SK-N-SH (cell line): ENCODE measurements around the gene TMOD4. TPM values are rescaled to one million over a fixed set of nuclear protein-coding genes. Genes with fewer than 3 reads are reported as not detected.

Experiments used
- CTCF ChIA-PET: fragments of 300-600, 350-600 bp; formaldehyde crosslinking; extraction: SDS; loops from one replicate; lab custom pipeline; 2021; lab: Yijun Ruan, JAX
- POLR2A ChIA-PET: fragments of 350-600 bp; sonication (Branson Sonifier 250); formaldehyde crosslinking; extraction: SDS; loops from one replicate; lab custom pipeline; 2020; ENCODE audit warnings: antibody characterized with exemption, inconsistent platforms; lab: Yijun Ruan, JAX
- DNase-seq: peaks from one replicate; pipeline ENCODE4 v3.0.0; 2012
- H2AFZ ChIP-seq: fragments of 200-600 bp; sonication (generic); 2 replicates; pipeline ENCODE4 v1.8.1; 2016; ENCODE audit warnings: antibody characterized with exemption, mild to moderate bottlenecking, low read depth
- H3F3A ChIP-seq: fragments of 200-600 bp; sonication (generic); replicated peaks from 2 replicates; pipeline ENCODE3; 2016; ENCODE audit warnings: antibody characterized with exemption, mild to moderate bottlenecking; ENCODE audit not compliant: insufficient read depth
- H3K27ac ChIP-seq, 2 experiments: fragments of 200-500 bp in 1 of 2; fragments of 200-600 bp in 1 of 2; sonication (Bioruptor generic) in 1 of 2; sonication (generic), shearing (Covaris generic) in 1 of 2; 2 replicates each; pipeline versions ENCODE4 v1.5.1 to v1.6.1; 2014 to 2016; ENCODE audit warnings: low read depth in 2 of 2, inconsistent platforms in 1 of 2, low read length in 1 of 2, mild to moderate bottlenecking in 1 of 2, mixed read lengths in 1 of 2
- H3K27me3 ChIP-seq: fragments of 200-600 bp; sonication (generic), shearing (Covaris generic); 2 replicates; pipeline ENCODE4 v1.6.1; 2016; ENCODE audit warnings: mixed run types; ENCODE audit not compliant: insufficient read depth
- H3K36me3 ChIP-seq, 2 experiments: fragments of 200-500 bp in 1 of 2; fragments of 200-600 bp in 1 of 2; sonication (Bioruptor generic) in 1 of 2; sonication (generic) in 1 of 2; replicated peaks in 1 of 2; 2 replicates each; pipeline versions ENCODE3 to v1.5.1; 2014 to 2016; ENCODE audit warnings: low read length in 1 of 2, mild to moderate bottlenecking in 1 of 2; ENCODE audit not compliant: insufficient read depth in 2 of 2, control insufficient read depth in 1 of 2
- H3K4me1 ChIP-seq, 2 experiments: fragments of 200-500 bp in 1 of 2; fragments of 200-600 bp in 1 of 2; sonication (Bioruptor generic) in 1 of 2; sonication (generic), shearing (Covaris generic) in 1 of 2; 2 replicates each; pipeline versions ENCODE4 v1.5.1 to v1.6.1; 2014 to 2016; ENCODE audit warnings: low read depth in 1 of 2, low read length in 1 of 2, mixed run types in 1 of 2; ENCODE audit not compliant: insufficient read depth in 2 of 2, control insufficient read depth in 1 of 2
- H3K4me2 ChIP-seq: fragments of 200-600 bp; sonication (generic), shearing (Covaris generic); 2 replicates; pipeline ENCODE4 v1.6.1; 2017; ENCODE audit warnings: mixed run types
- H3K4me3 ChIP-seq, 2 experiments: fragments of 200-500 bp in 1 of 2; fragments of 200-600 bp in 1 of 2; sonication (Bioruptor generic) in 1 of 2; sonication (generic), shearing (Covaris generic) in 1 of 2; 2 replicates each; pipeline versions ENCODE4 v1.5.1 to v1.8.1; 2014 to 2016; ENCODE audit warnings: low read depth in 2 of 2, inconsistent platforms in 1 of 2, low read length in 1 of 2, mild to moderate bottlenecking in 1 of 2, mixed read lengths in 1 of 2, moderate library complexity in 1 of 2
- H3K79me2 ChIP-seq: fragments of 200-600 bp; sonication (generic); 2 replicates; pipeline ENCODE4 v1.8.1; 2017; ENCODE audit warnings: mild to moderate bottlenecking; ENCODE audit not compliant: insufficient read depth
- H3K9ac ChIP-seq: fragments of 200-600 bp; sonication (generic); 2 replicates; pipeline ENCODE4 v1.6.1; 2017; ENCODE audit warnings: mixed run types
- H3K9me2 ChIP-seq: fragments of 200-600 bp; sonication (generic); 2 replicates; pipeline ENCODE4 v1.6.1; 2017; ENCODE audit warnings: mixed run types
- H3K9me3 ChIP-seq: fragments of 200-600 bp; sonication (generic); 2 replicates; pipeline ENCODE4 v1.6.1; 2017; ENCODE audit warnings: mixed run types, mild to moderate bottlenecking, moderate library complexity
- H4K20me1 ChIP-seq: fragments of 200-600 bp; sonication (generic); 2 replicates; pipeline ENCODE4 v1.6.1; 2017; ENCODE audit warnings: mild to moderate bottlenecking, mixed run types; ENCODE audit not compliant: insufficient read depth
- CTCF ChIP-seq: fragments of 200-600 bp; sonication (generic); IDR thresholded peaks from 2 replicates; pipeline ENCODE4 v1.6.1; 2017; ENCODE audit warnings: antibody characterized with exemption, mild to moderate bottlenecking, moderate library complexity
- EP300 ChIP-seq, 2 experiments: IDR thresholded peaks; 2 replicates each; pipeline versions ENCODE4 v1.4.0 to v1.6.1; 2012; ENCODE audit warnings: borderline replicate concordance in 1 of 2, low read depth in 1 of 2, low read length in 1 of 2
- MEF2A ChIP-seq: IDR thresholded peaks from 2 replicates; pipeline ENCODE4 v1.4.0; 2012; ENCODE audit warnings: low read depth, borderline replicate concordance
- NFIC ChIP-seq: IDR thresholded peaks from 2 replicates; pipeline ENCODE4 v1.4.0; 2012; ENCODE audit warnings: borderline replicate concordance
- NRF1 ChIP-seq: IDR thresholded peaks from 2 replicates; pipeline ENCODE4 v1.6.1; 2012; ENCODE audit warnings: low read depth, mild to moderate bottlenecking, low read length
- POLR2AphosphoS5 ChIP-seq: IDR thresholded peaks from 2 replicates; pipeline ENCODE4 v1.6.1; 2012; ENCODE audit warnings: low read depth, low read length
- RAD21 ChIP-seq: IDR thresholded peaks from 2 replicates; pipeline ENCODE4 v1.6.1; 2012; ENCODE audit warnings: mild to moderate bottlenecking, low read length
- RCOR1 ChIP-seq: fragments of 150-350 bp; IDR thresholded peaks from 2 replicates; pipeline ENCODE4 v1.6.1; 2017; ENCODE audit warnings: antibody characterized with exemption, low read length
- REST ChIP-seq: IDR thresholded peaks from 2 replicates; pipeline ENCODE4 v1.6.1; 2012; ENCODE audit warnings: mild to moderate bottlenecking, low read depth, low read length, moderate library complexity
- RFX5 ChIP-seq: IDR thresholded peaks from 2 replicates; pipeline ENCODE4 v1.6.1; 2012; ENCODE audit warnings: mild to moderate bottlenecking, improper control_type of control experiment, low read length
- RXRA ChIP-seq: IDR thresholded peaks from 2 replicates; pipeline ENCODE4 v1.4.0; 2012; ENCODE audit warnings: low read depth, mild to moderate bottlenecking, borderline replicate concordance
- SMC3 ChIP-seq: IDR thresholded peaks from 2 replicates; pipeline ENCODE4 v1.6.1; 2012; ENCODE audit warnings: low read depth, low read length, improper control_type of control experiment
- TCF12 ChIP-seq: IDR thresholded peaks from 2 replicates; pipeline ENCODE4 v1.4.0; 2012
- TEAD4 ChIP-seq: IDR thresholded peaks from 2 replicates; pipeline ENCODE4 v1.4.0; 2012; ENCODE audit warnings: mild to moderate bottlenecking, borderline replicate concordance; ENCODE audit not compliant: insufficient read depth
- WGBS: methylation state at CpG from one replicate; pipeline ENCODE4 v1.1.6; 2017; ENCODE audit warnings: low lambda C conversion rate; 5-methylcytosine and 5-hydroxymethylcytosine counted together
- polyA plus RNA-seq, 3 experiments: library from polyadenylated mRNA; depleted of rRNA; stranded (reverse); fragments of >200 nt; gene quantifications; 2 replicates each; pipeline ENCODE4 v1.2.3, GENCODE V29; 2012
- TF ChIP-seq, protein P1 (sequence below): fragments of 150-350 bp; IDR thresholded peaks from 2 replicates; pipeline ENCODE4 v1.6.1; 2017; ENCODE audit warnings: antibody characterized with exemption, low read length, low read depth, borderline replicate concordance
- TF ChIP-seq, protein P2 (sequence below): IDR thresholded peaks from 2 replicates; pipeline ENCODE4 v1.4.0; 2012; ENCODE audit warnings: low read depth, borderline replicate concordance

TMOD4 gene
- polyA plus RNA-seq, 1 of the 3 experiments (the other 2 are of a cell fraction) = 0.59 TPM

GRCh38 chr1:151187205-151187604 lies 11.4 kb upstream of the TMOD4 start (continued):
- TF ChIP-seq, protein P1, sequence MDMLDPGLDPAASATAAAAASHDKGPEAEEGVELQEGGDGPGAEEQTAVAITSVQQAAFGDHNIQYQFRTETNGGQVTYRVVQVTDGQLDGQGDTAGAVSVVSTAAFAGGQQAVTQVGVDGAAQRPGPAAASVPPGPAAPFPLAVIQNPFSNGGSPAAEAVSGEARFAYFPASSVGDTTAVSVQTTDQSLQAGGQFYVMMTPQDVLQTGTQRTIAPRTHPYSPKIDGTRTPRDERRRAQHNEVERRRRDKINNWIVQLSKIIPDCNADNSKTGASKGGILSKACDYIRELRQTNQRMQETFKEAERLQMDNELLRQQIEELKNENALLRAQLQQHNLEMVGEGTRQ = no peak
- no peak for TF ChIP-seq TEAD4
- TF ChIP-seq, all 33 proteins: peak for 0

DNA sequence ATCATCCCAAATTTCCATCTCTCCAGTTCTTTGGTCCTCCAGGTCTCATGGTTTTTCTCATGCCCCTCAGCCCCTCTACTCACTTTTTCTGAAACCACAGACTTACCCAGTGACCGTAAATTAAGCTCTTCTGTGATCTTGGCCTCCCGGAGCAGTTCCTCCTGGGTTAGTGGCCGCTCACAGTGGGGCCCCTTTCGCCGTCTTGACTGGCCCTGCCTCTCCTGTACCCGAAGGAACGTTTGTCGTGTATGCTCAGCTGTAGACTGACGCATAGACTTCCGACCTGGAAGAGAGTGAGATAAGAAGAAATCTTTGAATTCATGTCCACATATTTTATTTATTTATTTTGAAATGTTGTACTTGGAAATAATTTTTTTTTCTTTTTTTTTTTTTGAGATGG lies 8.4 kb upstream of the TMOD4 start:
- Histone ChIP-seq H3K4me3 (no peak overlapping the region), H3K9me3 (no peaks in the 10 kb centered on the region), H4K20me1 (no peaks in the 10 kb centered on the region), H3K4me1 (peaks cover 0 to 6% of the 10 kb centered on the region in 2 experiments; a peak in 1 of 4 replicates), H3K9me2 (no peaks in the 10 kb centered on the region), H3K79me2 (peaks cover 34% of the 10 kb centered on the region)
- ChIA-PET POLR2A (no interaction called here), CTCF (interaction anchor here (1.4 kb wide), 1 partner anchor 84 kb away, joined by 4 read pairs; no protein-coding TSS in a partner anchor)
- 94% methylated on average over 10 of the region's 10 CpGs for WGBS
- no peak for TF ChIP-seq CTCF
- no peak for TF ChIP-seq TCF12
- TF ChIP-seq, protein P2, sequence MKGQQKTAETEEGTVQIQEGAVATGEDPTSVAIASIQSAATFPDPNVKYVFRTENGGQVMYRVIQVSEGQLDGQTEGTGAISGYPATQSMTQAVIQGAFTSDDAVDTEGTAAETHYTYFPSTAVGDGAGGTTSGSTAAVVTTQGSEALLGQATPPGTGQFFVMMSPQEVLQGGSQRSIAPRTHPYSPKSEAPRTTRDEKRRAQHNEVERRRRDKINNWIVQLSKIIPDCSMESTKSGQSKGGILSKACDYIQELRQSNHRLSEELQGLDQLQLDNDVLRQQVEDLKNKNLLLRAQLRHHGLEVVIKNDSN = no peak
- no peak for TF ChIP-seq POLR2AphosphoS5
- TF ChIP-seq EP300 (IDR thresholded peaks at IDR 0.05; ENCODE audit: borderline replicate concordance in 1 of 2, low read depth in 1 of 2, low read length in 1 of 2) = no peak
- TF ChIP-seq NFIC = no peak
- TF ChIP-seq MEF2A = no peak
- TF ChIP-seq RXRA = no peak
- TF ChIP-seq RFX5 = no peak
- TF ChIP-seq, all 33 proteins: peak for 0
- H3K36me3 ChIP-seq = peaks cover 34 to 35% of the 10 kb centered on the region in 2 experiments
- no peak overlapping the region for H3K9ac ChIP-seq
- no peaks in the 10 kb centered on the region for H3K27me3 ChIP-seq
- no peak overlapping the region for H3K27ac ChIP-seq
- H2AFZ ChIP-seq = no peak overlapping the region
- DNase-seq = no peak
- no peak overlapping the region for H3K4me2 ChIP-seq
- H3F3A ChIP-seq = no peaks in the 10 kb centered on the region

DNA sequence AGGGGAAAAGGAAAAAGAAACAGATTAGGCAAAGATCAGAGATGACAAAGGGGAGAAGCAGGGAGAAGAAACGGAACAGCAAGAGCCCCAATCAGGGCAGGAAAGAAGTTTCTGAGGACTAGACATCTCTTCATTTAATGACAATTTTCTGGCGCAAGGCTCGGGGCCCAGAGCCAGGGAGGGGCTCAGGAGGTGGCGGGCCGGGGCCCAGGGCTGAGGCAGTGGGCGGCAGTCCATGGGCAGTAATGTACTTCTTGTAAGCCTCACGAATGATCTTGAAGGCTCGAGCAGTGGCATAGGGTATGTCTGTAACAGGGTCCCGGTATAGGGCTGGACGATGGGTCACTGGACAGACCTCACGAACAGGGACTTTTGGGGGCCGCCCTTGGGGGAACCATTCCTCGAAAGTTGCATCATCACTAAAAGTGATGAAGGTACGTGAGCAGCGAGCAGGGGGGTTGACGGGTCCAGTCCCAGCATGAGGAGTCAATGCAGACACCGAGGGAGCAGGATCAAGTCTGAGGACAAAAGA lies 799 bp upstream of the TMOD4 start:
- WGBS = 93% methylated on average over 16 of the region's 17 CpGs
- CTCF ChIA-PET = interaction anchor here (1.0 to 3.1 kb wide), 7 partner anchors 9 to 76 kb away, joined by 3 to 21 read pairs (median 4); partner anchors contain the start of genes LYSMD1, SCNM1 and VPS72
- Histone ChIP-seq H3K27me3 (no peaks in the 10 kb centered on the region), H3K9ac (no peak overlapping the region), H3K4me1 (no peaks in the 10 kb centered on the region), H3K79me2 (no peaks in the 10 kb centered on the region), H3K9me3 (no peaks in the 10 kb centered on the region), H3F3A (peaks cover 13% of the 10 kb centered on the region), H3K9me2 (no peaks in the 10 kb centered on the region), H2AFZ (no peak overlapping the region), H3K36me3 (peaks cover 26 to 46% of the 10 kb centered on the region in 2 experiments), H4K20me1 (no peaks in the 10 kb centered on the region), H3K4me3 (no peak overlapping the region), H3K27ac (no peak overlapping the region), H3K4me2 (no peak overlapping the region)
- POLR2A ChIA-PET = interaction anchor here (1.4 kb wide), 1 partner anchor 13 kb away, joined by 8 read pairs; the partner anchor contains the start of gene VPS72
- DNase-seq = no peak
- TF ChIP-seq MEF2A (no peak), RAD21 (no peak), RCOR1 (no peak), NRF1 (no peak), EP300 (IDR thresholded peaks at IDR 0.05; ENCODE audit: borderline replicate concordance in 1 of 2, low read depth in 1 of 2, low read length in 1 of 2) (no peak), SMC3 (no peak), NFIC (no peak), POLR2AphosphoS5 (no peak), REST (no peak)
- TF ChIP-seq, protein P2 = no peak
